ENCODE measurements around the gene IMP3. TPM values are rescaled to one million over a fixed set of nuclear protein-coding genes. Genes with fewer than 3 reads are reported as not detected.

The IMP3 gene
- total and polyA plus RNA-seq, 9 of the 15 experiments (the other 6 are each of a cell fraction or from before 2014, with no cell fraction given) = 14.5 to 160 (median 74.4) TPM

DNA sequence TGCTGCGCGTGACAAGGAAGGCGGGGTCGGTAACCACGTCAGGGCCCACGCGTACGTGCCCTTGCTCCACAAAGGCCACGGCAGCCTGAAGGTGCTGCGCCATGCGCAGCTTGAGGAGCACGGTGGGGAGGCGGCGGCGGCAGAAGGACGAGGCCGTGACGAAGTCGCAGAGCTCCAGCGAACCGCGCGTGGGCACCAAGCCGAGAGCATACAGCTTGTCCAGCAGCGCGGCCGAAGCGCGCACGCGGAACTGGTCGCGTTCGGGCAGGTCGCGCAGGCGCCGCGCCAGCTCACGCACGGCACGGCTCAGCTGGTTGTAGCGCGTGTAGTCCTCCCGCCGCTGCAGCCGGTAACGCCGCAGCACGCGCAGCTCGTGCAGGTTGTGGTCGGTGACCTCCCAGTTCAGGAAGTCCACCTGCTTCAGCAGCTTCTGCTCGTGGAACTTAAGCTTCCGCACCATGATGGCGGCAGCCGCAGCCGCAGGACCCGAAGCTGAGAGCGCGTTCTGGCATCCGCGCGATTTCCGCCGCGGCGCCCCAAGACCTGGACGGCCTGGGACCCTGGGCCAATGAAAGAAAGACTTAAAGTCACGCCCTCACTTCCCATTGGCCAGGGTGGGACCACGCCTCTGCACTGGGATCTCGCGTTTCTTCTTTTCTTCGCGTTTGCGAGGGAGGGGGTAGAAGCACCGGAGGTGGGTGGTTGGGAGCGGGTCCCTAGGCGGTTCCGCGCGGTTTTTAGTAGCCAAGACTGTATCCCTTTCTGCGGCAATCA is at the start of gene IMP3 (continued):
- no peak for TF ChIP-seq PATZ1 (CRISPR knock-in tag; IDR thresholded peaks at IDR 0.05; ENCODE audit: borderline replicate concordance)
- TF ChIP-seq PML (IDR thresholded peaks at IDR 0.05; ENCODE audit: low read length) = peak; percentile 78; the same call in 1 of the 2 replicates
- TF ChIP-seq, protein P1, sequence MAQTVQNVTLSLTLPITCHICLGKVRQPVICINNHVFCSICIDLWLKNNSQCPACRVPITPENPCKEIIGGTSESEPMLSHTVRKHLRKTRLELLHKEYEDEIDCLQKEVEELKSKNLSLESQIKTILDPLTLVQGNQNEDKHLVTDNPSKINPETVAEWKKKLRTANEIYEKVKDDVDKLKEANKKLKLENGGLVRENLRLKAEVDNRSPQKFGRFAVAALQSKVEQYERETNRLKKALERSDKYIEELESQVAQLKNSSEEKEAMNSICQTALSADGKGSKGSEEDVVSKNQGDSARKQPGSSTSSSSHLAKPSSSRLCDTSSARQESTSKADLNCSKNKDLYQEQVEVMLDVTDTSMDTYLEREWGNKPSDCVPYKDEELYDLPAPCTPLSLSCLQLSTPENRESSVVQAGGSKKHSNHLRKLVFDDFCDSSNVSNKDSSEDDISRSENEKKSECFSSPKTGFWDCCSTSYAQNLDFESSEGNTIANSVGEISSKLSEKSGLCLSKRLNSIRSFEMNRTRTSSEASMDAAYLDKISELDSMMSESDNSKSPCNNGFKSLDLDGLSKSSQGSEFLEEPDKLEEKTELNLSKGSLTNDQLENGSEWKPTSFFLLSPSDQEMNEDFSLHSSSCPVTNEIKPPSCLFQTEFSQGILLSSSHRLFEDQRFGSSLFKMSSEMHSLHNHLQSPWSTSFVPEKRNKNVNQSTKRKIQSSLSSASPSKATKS (CRISPR knock-in tag; IDR thresholded peaks at IDR 0.05) = no peak
- no peak for TF ChIP-seq ZNF217 (CRISPR knock-in tag; IDR thresholded peaks at IDR 0.05)
- peak; percentile 4 for TF ChIP-seq NELFE (IDR thresholded peaks at IDR 0.05; ENCODE audit: insufficient read depth, insufficient read length)
- TF ChIP-seq STAG1 (CRISPR knock-in tag; IDR thresholded peaks at IDR 0.05; ENCODE audit: borderline replicate concordance) = 0 out of 2 replicates have a peak, but pooled peaks have one; percentile 12
- no peak for TF ChIP-seq ZNF696 (CRISPR knock-in tag; conservative IDR thresholded peaks at IDR 0.05)
- no peak for TF ChIP-seq NFXL1 (CRISPR knock-in tag; IDR thresholded peaks at IDR 0.05)
- TF ChIP-seq SRF (CRISPR knock-in tag; IDR thresholded peaks at IDR 0.05) = no peak
- TF ChIP-seq HDAC1 (IDR thresholded peaks at IDR 0.05) = peak in 1 of 2 experiments; percentile 98; a peak in 2 of 4 replicates
- no peak for TF ChIP-seq KLF10 (CRISPR knock-in tag; IDR thresholded peaks at IDR 0.05)
- TF ChIP-seq ZNF707 (CRISPR knock-in tag; conservative IDR thresholded peaks at IDR 0.05) = no peak
- TF ChIP-seq NR1H2 (CRISPR knock-in tag; IDR thresholded peaks at IDR 0.05) = no peak
- TF ChIP-seq ZNF146 (CRISPR knock-in tag; IDR thresholded peaks at IDR 0.05; ENCODE audit: unreplicated experiment) = no peak
- no peak for TF ChIP-seq ZNF778 (CRISPR knock-in tag; IDR thresholded peaks at IDR 0.05)
- TF ChIP-seq BCOR (IDR thresholded peaks at IDR 0.05) = no peak
- no peak for TF ChIP-seq BRF2 (IDR thresholded peaks at IDR 0.05; ENCODE audit: borderline replicate concordance, insufficient read depth, insufficient read length)
- 0 out of 2 replicates have a peak, but pooled peaks have one; percentile 62 for TF ChIP-seq ZBTB49 (CRISPR knock-in tag; IDR thresholded peaks at IDR 0.05; ENCODE audit: borderline replicate concordance)
- TF ChIP-seq ELF2 (CRISPR knock-in tag; IDR thresholded peaks at IDR 0.05) = peak; percentile 88; the same call in 1 of the 2 replicates
- no peak for TF ChIP-seq THRAP3 (IDR thresholded peaks at IDR 0.05; ENCODE audit: borderline replicate concordance)
- TF ChIP-seq CHD1 (IDR thresholded peaks at IDR 0.05; ENCODE audit: low read length) = peak; percentile 73
